Ovary (tissue), 9 donors: ENCODE data around the gene SFXN1. TPM values are rescaled to one million over a fixed set of nuclear protein-coding genes. Genes with fewer than 3 reads are reported as not detected.
"Not testable (repeated sequence)": the region's sequence is repeated elsewhere in the genome, so short reads cannot be mapped to it uniquely, and the experiment has no call there.

Source experiments
- DNase-seq, 5 donors: peaks; one replicate each; pipeline ENCODE4 v3.0.0-alpha.2; 2019 to 2020
- H3K27ac ChIP-seq, 2 donors: fragments of 200-600 bp; one replicate each; pipeline versions ENCODE4 v1.5.1 to v1.8.0; 2019 to 2022
- H3K27me3 ChIP-seq: fragments of 200-600 bp; one replicate; pipeline ENCODE4 v1.8.0; 2022
- H3K36me3 ChIP-seq: fragments of 200-600 bp; sonication (generic); one replicate; pipeline ENCODE4 v1.5.1; 2019
- H3K4me1 ChIP-seq: one replicate; pipeline ENCODE4 v1.8.1; 2013; ENCODE audit warnings: mild to moderate bottlenecking, moderate library complexity; ENCODE audit not compliant: insufficient read depth
- H3K4me3 ChIP-seq: fragments of 200-600 bp; sonication (generic); one replicate; pipeline ENCODE4 v1.5.1; 2017
- H3K9me3 ChIP-seq, 2 donors: fragments of 200-600 bp in 1 of 2; sonication (generic) in 1 of 2; one replicate each; pipeline versions ENCODE4 v1.5.1 to v1.8.1; 2013 to 2019; ENCODE audit warnings: mild to moderate bottlenecking in 1 of 2, moderate library complexity in 1 of 2
- EP300 ChIP-seq: sonication (generic); formaldehyde crosslinking; IDR thresholded peaks from one replicate; pipeline ENCODE4 v1.6.1; 2017; ENCODE audit warnings: antibody characterized with exemption
- POLR2A ChIP-seq: fragments of 450-650 bp; IDR thresholded peaks from one replicate; pipeline ENCODE4 v1.6.1; 2017; ENCODE audit warnings: antibody characterized with exemption, mild to moderate bottlenecking, moderate library complexity
- WGBS, 3 donors: extraction: QIAGEN DNeasy Blood & Tissue Kit in 1 of 3; methylation state at CpG; one replicate each; pipeline versions ENCODE4 v1.1.5 to v1.1.7; 2013 to 2017; 5-methylcytosine and 5-hydroxymethylcytosine counted together
- intact Hi-C, 4 donors: fragments of 100-400 bp; cut with DNase I; formaldehyde crosslinking; loops; one replicate each; pipeline versions ENCODE4 v1.11.0 to v1.15.1; 2022 to 2023
- polyA plus RNA-seq, 2 donors: library from polyadenylated mRNA; stranded (reverse); fragments of 200-250 nt in 1 of 2; fragments of 350-450 nt in 1 of 2; fragmentation: Illumina TruSeq in 1 of 2; extraction: RNeasy Lipid Tissue Mini Kit (QIAGEN cat#74804) in 1 of 2; gene quantifications; one replicate each; pipeline ENCODE4 v1.2.3, GENCODE V29; 2013 to 2014
- total RNA-seq, 7 donors: library from RNA; depleted of rRNA in 2 of 7; stranded (reverse); fragments of >200 nt in 2 of 7; fragmentation: NEBNext Ultra II Directional in 3 of 7; extraction: Animal tissue kit (Norgen Biotek cat#: 25700) in 3 of 7; gene quantifications; one replicate each; pipeline versions ENCODE4 v1.1.0 to v1.2.4, GENCODE V29; 2016 to 2023
- TF ChIP-seq, protein P1 (sequence below), 3 donors: fragments of 450-650 bp in 2 of 3; fragments of 200-600 bp in 1 of 3; IDR thresholded peaks; one replicate each; pipeline versions ENCODE4 v1.5.1 to v1.8.0; 2016 to 2022; ENCODE audit warnings: antibody characterized with exemption in 3 of 3, mild to moderate bottlenecking in 1 of 3
- donor health status: DM: no; HTN: no; CAD: no; lungs with moderate emphysema.
- donor health status: DM: no; HTN: no; CAD: no.
- donor health status: Bipolar disorder and iron deficiency.
- donor health status: DM: yes; HTN: yes; CAD: no.
- donor health status: DM: no; HTN: no; CAD: no.
- donor health status: DM: yes; HTN: yes; CAD: no.

SFXN1 gene
- total and polyA plus RNA-seq, 9 donors: 9.6 to 50.6 (median 31.4) TPM

DNA sequence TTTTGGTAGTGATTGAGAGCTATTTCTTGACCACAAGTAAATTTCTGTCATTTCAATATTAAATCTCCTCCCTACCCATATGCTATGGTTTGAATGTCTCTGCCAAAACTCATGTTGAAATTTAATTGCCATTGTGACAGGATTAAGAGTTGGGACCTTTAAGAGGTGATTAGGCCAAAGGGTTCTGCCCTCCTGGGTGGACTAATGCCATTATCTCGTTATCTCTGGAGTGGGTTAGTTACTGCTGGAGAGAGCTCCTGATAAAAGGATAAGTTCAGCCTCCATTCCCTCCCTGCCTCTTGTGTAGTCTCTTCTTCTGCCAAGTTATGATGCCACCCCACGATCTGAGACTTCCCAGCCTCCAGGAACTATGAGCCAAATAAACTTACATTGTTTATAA, 30.8 kb upstream of the SFXN1 start:
- TF ChIP-seq, protein P1, sequence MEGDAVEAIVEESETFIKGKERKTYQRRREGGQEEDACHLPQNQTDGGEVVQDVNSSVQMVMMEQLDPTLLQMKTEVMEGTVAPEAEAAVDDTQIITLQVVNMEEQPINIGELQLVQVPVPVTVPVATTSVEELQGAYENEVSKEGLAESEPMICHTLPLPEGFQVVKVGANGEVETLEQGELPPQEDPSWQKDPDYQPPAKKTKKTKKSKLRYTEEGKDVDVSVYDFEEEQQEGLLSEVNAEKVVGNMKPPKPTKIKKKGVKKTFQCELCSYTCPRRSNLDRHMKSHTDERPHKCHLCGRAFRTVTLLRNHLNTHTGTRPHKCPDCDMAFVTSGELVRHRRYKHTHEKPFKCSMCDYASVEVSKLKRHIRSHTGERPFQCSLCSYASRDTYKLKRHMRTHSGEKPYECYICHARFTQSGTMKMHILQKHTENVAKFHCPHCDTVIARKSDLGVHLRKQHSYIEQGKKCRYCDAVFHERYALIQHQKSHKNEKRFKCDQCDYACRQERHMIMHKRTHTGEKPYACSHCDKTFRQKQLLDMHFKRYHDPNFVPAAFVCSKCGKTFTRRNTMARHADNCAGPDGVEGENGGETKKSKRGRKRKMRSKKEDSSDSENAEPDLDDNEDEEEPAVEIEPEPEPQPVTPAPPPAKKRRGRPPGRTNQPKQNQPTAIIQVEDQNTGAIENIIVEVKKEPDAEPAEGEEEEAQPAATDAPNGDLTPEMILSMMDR (IDR thresholded peaks at IDR 0.05): no peak
- no peak for TF ChIP-seq EP300
- TF ChIP-seq POLR2A: no peak
- WGBS, 3 donors: 16 to 24% (median 21%) methylated on average over 2 of the region's 2 CpGs
- Histone ChIP-seq H3K4me1 (no peaks in the 10 kb centered on the region), H3K27me3 (no peaks in the 10 kb centered on the region), H3K4me3 (no peak overlapping the region), H3K27ac (no peak overlapping the region), H3K36me3 (no peaks in the 10 kb centered on the region), H3K9me3 (no peaks in the 10 kb centered on the region)
- intact Hi-C loops: loop anchor here in 2 of 4 donors (5.0 to 10.0 kb wide), 2 partner anchors 493 to 495 kb away; no protein-coding TSS in a partner anchor
- DNase-seq: no peak

DNA sequence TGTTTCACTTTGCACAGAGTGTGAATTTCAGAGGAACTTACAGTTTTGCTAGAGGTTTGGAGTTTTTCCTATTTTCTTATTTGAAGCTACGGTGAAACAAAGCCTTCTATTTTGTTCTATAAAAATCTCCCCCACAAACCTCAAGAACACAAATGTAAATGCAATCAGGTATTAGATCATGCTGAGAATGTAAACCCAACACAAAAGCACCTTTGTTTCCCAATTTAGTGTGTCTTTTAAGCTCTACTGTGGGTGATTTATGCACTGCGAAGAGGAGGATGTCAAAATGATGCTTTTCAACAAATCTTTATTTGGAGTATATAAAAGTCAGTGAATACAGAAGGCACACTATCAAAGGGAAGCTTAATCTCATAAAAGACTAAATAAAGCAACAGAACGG, 30.1 kb upstream of the SFXN1 start:
- Histone ChIP-seq H3K4me1 (no peaks in the 10 kb centered on the region), H3K27ac (no peak overlapping the region), H3K27me3 (no peaks in the 10 kb centered on the region), H3K9me3 (no peaks in the 10 kb centered on the region), H3K4me3 (no peak overlapping the region), H3K36me3 (no peaks in the 10 kb centered on the region)
- TF ChIP-seq, protein P1 (IDR thresholded peaks at IDR 0.05): no peak
- TF ChIP-seq POLR2A (no peak), EP300 (no peak)
- WGBS, 3 donors: 32 to 45% (median 35%) methylated on average over 3 of the region's 3 CpGs
- intact Hi-C loops: loop anchor here in 2 of 4 donors (5.0 to 10.0 kb wide), 2 partner anchors 493 to 496 kb away; no protein-coding TSS in a partner anchor
- no peak for DNase-seq

DNA sequence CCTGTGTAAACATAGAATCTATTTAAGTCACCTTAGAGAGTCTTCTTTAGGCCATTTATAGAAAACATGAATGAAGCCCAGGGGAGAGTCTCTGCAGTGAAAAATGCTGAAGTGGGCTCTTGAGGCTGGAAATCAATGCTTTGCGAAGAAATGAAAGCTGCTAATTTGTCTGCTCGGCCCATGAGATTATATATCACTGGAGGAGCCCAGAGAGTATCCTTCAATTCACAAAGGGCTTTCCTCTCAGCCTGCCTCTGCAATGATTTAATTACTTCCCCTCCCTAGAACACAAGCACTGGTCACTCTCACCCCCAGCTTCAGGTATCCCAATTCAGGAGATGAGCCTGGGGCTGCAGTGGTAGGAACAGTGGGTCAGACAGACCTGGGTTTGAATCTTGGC, 26.2 kb upstream of the SFXN1 start:
- intact Hi-C loops: no loop called here
- H3K4me3 ChIP-seq: no peak overlapping the region
- no peaks in the 10 kb centered on the region for H3K27me3 ChIP-seq
- no peak for DNase-seq
- H3K9me3 ChIP-seq: no peaks in the 10 kb centered on the region
- WGBS, 3 donors: 62 to 77% (median 70%) methylated on average over 2 of the region's 2 CpGs
- TF ChIP-seq EP300: no peak
- TF ChIP-seq, protein P1 (IDR thresholded peaks at IDR 0.05): no peak
- TF ChIP-seq POLR2A: no peak
- H3K4me1 ChIP-seq: no peaks in the 10 kb centered on the region
- H3K27ac ChIP-seq: no peak overlapping the region
- no peaks in the 10 kb centered on the region for H3K36me3 ChIP-seq

DNA sequence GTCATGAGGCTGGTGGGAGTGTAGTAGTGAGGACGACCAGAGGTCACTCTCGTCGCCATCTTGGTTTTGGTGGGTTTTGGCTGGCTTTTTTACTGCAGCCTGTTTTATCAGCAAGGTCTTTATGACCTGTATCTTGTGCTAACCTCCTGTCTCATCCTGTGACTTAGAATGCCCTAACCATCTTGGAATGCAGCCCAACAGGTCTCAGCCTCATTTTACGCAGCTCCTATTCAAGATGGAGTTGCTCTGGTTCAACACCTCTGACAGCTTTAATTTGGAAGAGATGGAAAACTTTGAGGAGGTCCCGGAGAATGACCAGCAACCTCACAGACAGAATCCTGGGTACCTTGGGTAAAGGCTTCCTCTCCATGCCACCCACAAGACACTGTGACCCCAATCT, 24.0 kb upstream of the SFXN1 start:
- H3K4me3 ChIP-seq, H3K9me3 ChIP-seq, DNase-seq, H3K27me3 ChIP-seq, intact Hi-C loops, H3K36me3 ChIP-seq, H3K27ac ChIP-seq, H3K4me1 ChIP-seq: not testable (repeated sequence)
- WGBS, 3 donors: 74 to 80% (median 76%) methylated on average over 5 of the region's 5 CpGs

DNA sequence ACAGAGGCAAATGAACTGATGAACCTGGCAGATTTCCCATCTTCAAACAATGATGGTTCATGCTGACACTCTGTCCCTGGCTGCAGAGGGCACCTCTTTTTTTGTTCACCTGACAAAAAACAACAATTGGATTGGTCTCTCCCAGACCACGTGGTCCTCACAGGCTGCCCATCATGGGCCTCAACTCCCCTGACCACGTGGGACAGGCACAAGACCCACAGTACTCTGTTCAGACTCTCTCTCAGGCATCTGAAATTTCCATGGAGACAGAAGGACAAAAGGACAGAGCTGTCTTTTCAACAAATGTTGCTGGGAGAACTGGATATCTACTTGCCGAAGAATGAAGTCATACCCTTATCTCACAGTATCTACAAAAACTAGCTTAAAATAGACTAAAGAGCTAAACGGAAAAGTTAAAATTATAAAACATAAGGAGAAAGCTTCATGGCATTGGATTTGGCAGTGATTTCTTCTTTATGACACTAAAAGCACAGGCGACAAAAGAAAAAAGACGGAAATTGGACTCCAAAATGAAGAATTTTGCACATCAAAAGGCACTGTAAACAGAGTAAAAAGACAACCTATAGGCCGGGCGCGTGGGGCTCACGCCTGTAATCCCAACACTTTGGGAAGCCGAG, 22.1 kb upstream of the SFXN1 start:
- intact Hi-C loops: no loop called here
- WGBS, 3 donors: 78 to 84% (median 80%) methylated on average over 11 of the region's 11 CpGs
- Histone ChIP-seq H3K9me3 (no peaks in the 10 kb centered on the region), H3K36me3 (no peaks in the 10 kb centered on the region), H3K4me1 (no peaks in the 10 kb centered on the region), H3K27ac (no peak overlapping the region), H3K4me3 (no peak overlapping the region), H3K27me3 (no peaks in the 10 kb centered on the region)
- no peak for DNase-seq
- TF ChIP-seq EP300 (no peak), POLR2A (no peak)
- TF ChIP-seq, protein P1 (IDR thresholded peaks at IDR 0.05): no peak
